HEK293 (cell line): ENCODE data around the gene BICD1.

Source experiments
- CTCF ChIA-PET: fragments of 350-600 bp; formaldehyde crosslinking; extraction: SDS; loops from one replicate; lab custom pipeline; 2021; ENCODE audit warnings: antibody characterized with exemption; lab: Yijun Ruan, JAX
- POLR2A ChIA-PET: fragments of 300-600 bp; formaldehyde crosslinking; extraction: SDS; loops from one replicate; lab custom pipeline; 2020; ENCODE audit warnings: antibody characterized with exemption, inconsistent platforms; lab: Yijun Ruan, JAX
- H3K27ac ChIP-seq: fragments of 200-500 bp; sonication (Bioruptor generic); 2 replicates; pipeline ENCODE4 v1.5.1; 2014; ENCODE audit warnings: low read depth, low read length, control low read depth, inconsistent platforms; ENCODE audit errors: extremely low read depth
- H3K36me3 ChIP-seq, 2 experiments: fragments of 200-500 bp in 1 of 2; sonication (Bioruptor generic) in 1 of 2; 1 replicate in 1 of 2; 2 replicates in 1 of 2; pipeline ENCODE4 v1.5.1; 2014 to 2017; ENCODE audit warnings: inconsistent platforms in 2 of 2, low read length in 2 of 2; ENCODE audit not compliant: control insufficient read depth in 2 of 2, insufficient read depth in 1 of 2
- H3K4me1 ChIP-seq: fragments of 200-500 bp; sonication (Bioruptor generic); 2 replicates; pipeline ENCODE4 v1.5.1; 2014; ENCODE audit warnings: mild to moderate bottlenecking, low read length, inconsistent platforms; ENCODE audit not compliant: control insufficient read depth, insufficient read depth
- H3K4me3 ChIP-seq: 2 replicates; pipeline ENCODE4 v1.5.1; 2011; ENCODE audit warnings: low read depth, mild to moderate bottlenecking, control low read depth, low read length, moderate library complexity
- H3K9me3 ChIP-seq: fragments of 200-500 bp; sonication (Bioruptor generic); 2 replicates; pipeline ENCODE4 v1.5.1; 2014; ENCODE audit warnings: low read depth, low read length, inconsistent platforms; ENCODE audit not compliant: control insufficient read depth, insufficient read depth
- SP2 ChIP-seq: fragments of 450-650 bp; formaldehyde crosslinking; IDR thresholded peaks from 2 replicates; pipeline ENCODE4 v1.5.1; 2016; ENCODE audit warnings: missing biosample characterization, missing genetic modification characterization
- TSHZ1 ChIP-seq: fragments of 450-650 bp; formaldehyde crosslinking; IDR thresholded peaks from 2 replicates; pipeline ENCODE4 v1.5.1; 2016; ENCODE audit warnings: missing biosample characterization, missing genetic modification characterization, borderline replicate concordance
- ZBTB20 ChIP-seq: fragments of 450-650 bp; formaldehyde crosslinking; IDR thresholded peaks from 2 replicates; pipeline ENCODE4 v1.5.1; 2016; ENCODE audit warnings: missing biosample characterization, missing genetic modification characterization
- ZBTB44 ChIP-seq: fragments of 450-650 bp; IDR thresholded peaks from 2 replicates; pipeline ENCODE4 v1.5.1; 2018; ENCODE audit warnings: missing biosample characterization, mild to moderate bottlenecking, missing genetic modification characterization
- ZNF24 ChIP-seq: fragments of 450-650 bp; formaldehyde crosslinking; IDR thresholded peaks from 2 replicates; pipeline ENCODE4 v1.5.1; 2016; ENCODE audit warnings: missing biosample characterization, missing genetic modification characterization
- ZNF341 ChIP-seq: fragments of 450-650 bp; formaldehyde crosslinking; IDR thresholded peaks from 2 replicates; pipeline ENCODE4; 2016; ENCODE audit warnings: low read depth, missing biosample characterization, missing genetic modification characterization
- ZNF362 ChIP-seq: fragments of 450-650 bp; formaldehyde crosslinking; IDR thresholded peaks from 2 replicates; pipeline ENCODE4 v1.5.1; 2016; ENCODE audit warnings: missing biosample characterization, missing genetic modification characterization
- ZNF37A ChIP-seq: fragments of 450-650 bp; IDR thresholded peaks from 2 replicates; pipeline ENCODE4 v1.5.1; 2018; ENCODE audit warnings: missing biosample characterization, missing genetic modification characterization
- ZNF394 ChIP-seq: fragments of 450-650 bp; formaldehyde crosslinking; IDR thresholded peaks from 2 replicates; pipeline ENCODE4 v1.5.1; 2016; ENCODE audit warnings: missing biosample characterization, missing genetic modification characterization, mild to moderate bottlenecking, moderate library complexity, borderline replicate concordance
- ZNF514 ChIP-seq: fragments of 450-650 bp; formaldehyde crosslinking; IDR thresholded peaks from 2 replicates; pipeline ENCODE4 v1.5.1; 2016; ENCODE audit warnings: missing biosample characterization, missing genetic modification characterization
- ZNF518A ChIP-seq: fragments of 450-650 bp; formaldehyde crosslinking; conservative IDR thresholded peaks from 2 replicates; pipeline ENCODE4 v1.5.1; 2016; ENCODE audit warnings: low read depth, missing biosample characterization, missing genetic modification characterization
- ZNF585B ChIP-seq: fragments of 450-650 bp; formaldehyde crosslinking; IDR thresholded peaks from 2 replicates; pipeline ENCODE4 v1.5.1; 2016; ENCODE audit warnings: missing biosample characterization, missing genetic modification characterization
- ZNF629 ChIP-seq: fragments of 450-650 bp; formaldehyde crosslinking; IDR thresholded peaks from 2 replicates; pipeline ENCODE4 v1.5.1; 2017; ENCODE audit warnings: missing biosample characterization, missing genetic modification characterization
- ZNF639 ChIP-seq: fragments of 450-650 bp; formaldehyde crosslinking; IDR thresholded peaks from 2 replicates; pipeline ENCODE4 v1.5.1; 2016; ENCODE audit warnings: missing biosample characterization, missing genetic modification characterization
- ZNF658 ChIP-seq: fragments of 450-650 bp; formaldehyde crosslinking; IDR thresholded peaks from 2 replicates; pipeline ENCODE4; 2016; ENCODE audit warnings: missing biosample characterization, missing genetic modification characterization
- ZNF701 ChIP-seq: fragments of 450-650 bp; formaldehyde crosslinking; IDR thresholded peaks from 2 replicates; pipeline ENCODE4 v1.5.1; 2016; ENCODE audit warnings: missing biosample characterization, missing genetic modification characterization
- ZNF830 ChIP-seq: fragments of 450-650 bp; IDR thresholded peaks from 2 replicates; pipeline ENCODE4 v1.5.0; 2018; ENCODE audit warnings: missing biosample characterization, missing genetic modification characterization, low read depth, mild to moderate bottlenecking, moderate library complexity
- ZNF837 ChIP-seq: fragments of 450-650 bp; formaldehyde crosslinking; IDR thresholded peaks from 2 replicates; pipeline ENCODE4 v1.5.1; 2016; ENCODE audit warnings: missing biosample characterization, missing genetic modification characterization
- TF ChIP-seq, protein P1 (sequence below): fragments of 450-650 bp; formaldehyde crosslinking; IDR thresholded peaks from 2 replicates; pipeline ENCODE4 v1.5.1; 2016; ENCODE audit warnings: missing biosample characterization, missing genetic modification characterization, low read depth

The BICD1 gene

DNA sequence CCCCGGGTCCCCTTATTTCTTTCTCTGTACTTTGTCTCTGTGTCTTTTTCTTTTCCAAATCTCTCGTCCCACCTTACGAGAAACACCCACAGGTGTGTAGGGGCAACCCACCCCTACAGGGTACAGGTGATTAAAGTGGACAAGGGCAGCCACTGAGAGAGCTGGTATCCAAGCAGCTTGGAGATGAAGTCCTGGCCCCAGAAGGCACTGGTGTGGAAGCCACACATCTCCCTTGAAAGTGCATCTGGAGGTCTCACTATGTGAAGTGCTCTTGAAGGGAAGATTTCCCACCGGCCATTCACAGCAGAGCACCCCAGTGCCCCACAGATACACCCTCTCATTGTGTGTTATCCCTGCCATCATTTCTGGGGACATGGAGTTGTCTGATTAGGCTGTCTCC, 6.3 kb upstream of the BICD1 start (continued):
- TF ChIP-seq, protein P1, sequence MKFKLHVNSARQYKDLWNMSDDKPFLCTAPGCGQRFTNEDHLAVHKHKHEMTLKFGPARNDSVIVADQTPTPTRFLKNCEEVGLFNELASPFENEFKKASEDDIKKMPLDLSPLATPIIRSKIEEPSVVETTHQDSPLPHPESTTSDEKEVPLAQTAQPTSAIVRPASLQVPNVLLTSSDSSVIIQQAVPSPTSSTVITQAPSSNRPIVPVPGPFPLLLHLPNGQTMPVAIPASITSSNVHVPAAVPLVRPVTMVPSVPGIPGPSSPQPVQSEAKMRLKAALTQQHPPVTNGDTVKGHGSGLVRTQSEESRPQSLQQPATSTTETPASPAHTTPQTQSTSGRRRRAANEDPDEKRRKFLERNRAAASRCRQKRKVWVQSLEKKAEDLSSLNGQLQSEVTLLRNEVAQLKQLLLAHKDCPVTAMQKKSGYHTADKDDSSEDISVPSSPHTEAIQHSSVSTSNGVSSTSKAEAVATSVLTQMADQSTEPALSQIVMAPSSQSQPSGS (tag by site-specific recombination), result no peak
- TF ChIP-seq ZNF701 (tag by site-specific recombination), result no peak
- TF ChIP-seq ZNF830 (tag by site-specific recombination), result no peak

GRCh38 chr12:32100888-32101287, 5.8 kb upstream of the BICD1 start:
- Histone ChIP-seq H3K9me3 (no peaks in the 10 kb centered on the region), H3K4me3 (no peak overlapping the region), H3K27ac (no peak overlapping the region), H3K36me3 (no peaks in the 10 kb centered on the region), H3K4me1 (no peaks in the 10 kb centered on the region)
- CTCF ChIA-PET, result no interaction called here
- POLR2A ChIA-PET, result no interaction called here
- no peak for TF ChIP-seq ZNF37A (tag by site-specific recombination)
- TF ChIP-seq ZBTB44 (tag by site-specific recombination), result no peak
- no peak for TF ChIP-seq ZNF394 (tag by site-specific recombination)
- TF ChIP-seq ZBTB20 (tag by site-specific recombination), result no peak
- TF ChIP-seq ZNF639 (tag by site-specific recombination), result no peak
- TF ChIP-seq ZNF658 (tag by site-specific recombination), result no peak
- TF ChIP-seq ZNF830 (tag by site-specific recombination), result no peak
- TF ChIP-seq ZNF341, result no peak
- no peak for TF ChIP-seq ZNF629 (tag by site-specific recombination)
- TF ChIP-seq ZNF585B (tag by site-specific recombination), result no peak
- TF ChIP-seq TSHZ1 (tag by site-specific recombination), result no peak
- no peak for TF ChIP-seq ZNF362
- TF ChIP-seq ZNF24 (tag by site-specific recombination), result no peak
- no peak for TF ChIP-seq ZNF837 (tag by site-specific recombination)
- no peak for TF ChIP-seq ZNF518A (tag by site-specific recombination)
- TF ChIP-seq ZNF514, result no peak
- TF ChIP-seq SP2 (tag by site-specific recombination), result no peak
